GM12801 (cell line): Measurements from ENCODE around the gene ALDH1A2.

ENCODE experiments used
- CTCF ChIP-seq: IDR thresholded peaks from one replicate; pipeline ENCODE4 v1.5.1; 2011; ENCODE audit warnings: control low read depth; ENCODE audit not compliant: insufficient read length; ENCODE audit errors: extremely low read depth

ALDH1A2 gene

GRCh38 chr15:58058073-58058472 is 7.4 kb downstream of the ALDH1A2 start:
- TF ChIP-seq CTCF, result no peak

- TF ChIP-seq CTCF, result no peak
Measured at GRCh38 chr15:58057559-58057958, 8.0 kb downstream of the ALDH1A2 start.

- TF ChIP-seq CTCF, result no peak
Measured at GRCh38 chr15:58056015-58056414, 9.5 kb downstream of the ALDH1A2 start.

GRCh38 chr15:58053315-58054153 is 12.0 kb downstream of the ALDH1A2 start:
- no peak for TF ChIP-seq CTCF

GRCh38 chr15:58052334-58052733 is 13.2 kb downstream of the ALDH1A2 start:
- no peak for TF ChIP-seq CTCF

GRCh38 chr15:58049520-58050227 is 15.8 kb downstream of the ALDH1A2 start:
- TF ChIP-seq CTCF, result no peak

GRCh38 chr15:58048261-58048660 is 17.2 kb downstream of the ALDH1A2 start:
- TF ChIP-seq CTCF, result no peak
